ENCODE measurements around the gene IMMP2L. TPM values are rescaled to one million over a fixed set of nuclear protein-coding genes. Genes with fewer than 3 reads are reported as not detected.
"Not testable (repeated sequence)": the region's sequence is repeated elsewhere in the genome, so short reads cannot be mapped to it uniquely, and the experiment has no call there.

IMMP2L gene
- total RNA-seq, 6 experiments from 2014 or later = 14.2 to 25.3 (median 19.7) TPM

DNA sequence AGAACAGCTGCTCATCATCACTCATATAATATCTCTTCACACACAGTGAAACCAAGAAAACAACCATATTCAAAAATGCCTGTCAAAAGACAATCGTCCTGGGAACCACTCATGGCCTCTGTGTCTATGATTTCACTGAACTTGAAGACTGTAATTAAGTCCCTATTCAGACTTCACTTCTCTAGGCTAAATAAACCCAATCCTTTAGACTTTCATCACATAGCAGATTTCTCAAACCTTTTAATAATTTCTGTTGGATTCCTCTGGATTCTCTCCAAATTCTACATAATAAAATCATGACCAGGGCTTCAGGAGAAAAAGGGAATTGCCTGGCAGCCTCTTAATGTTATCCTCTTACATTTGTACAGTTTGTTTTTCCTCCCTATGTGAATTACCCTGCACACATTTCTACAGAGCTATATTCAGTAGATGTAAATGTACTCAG is 270.2 kb downstream of the IMMP2L start:
- H3K4me3 ChIP-seq = no peak overlapping the region
- 50% methylated on average over 1 of the region's 1 CpG for WGBS (ENCODE audit: insufficient coverage, low coverage, low lambda C conversion rate, missing lambda C conversion rate)
- ATAC-seq (no peak), DNase-seq (no peak)
- H3K4me1 ChIP-seq = no peaks in the 10 kb centered on the region
- H3K27me3 ChIP-seq = no peaks in the 10 kb centered on the region
- TF ChIP-seq POLR2A (IDR thresholded peaks at IDR 0.05) = no peak
- TF ChIP-seq, protein P1, sequence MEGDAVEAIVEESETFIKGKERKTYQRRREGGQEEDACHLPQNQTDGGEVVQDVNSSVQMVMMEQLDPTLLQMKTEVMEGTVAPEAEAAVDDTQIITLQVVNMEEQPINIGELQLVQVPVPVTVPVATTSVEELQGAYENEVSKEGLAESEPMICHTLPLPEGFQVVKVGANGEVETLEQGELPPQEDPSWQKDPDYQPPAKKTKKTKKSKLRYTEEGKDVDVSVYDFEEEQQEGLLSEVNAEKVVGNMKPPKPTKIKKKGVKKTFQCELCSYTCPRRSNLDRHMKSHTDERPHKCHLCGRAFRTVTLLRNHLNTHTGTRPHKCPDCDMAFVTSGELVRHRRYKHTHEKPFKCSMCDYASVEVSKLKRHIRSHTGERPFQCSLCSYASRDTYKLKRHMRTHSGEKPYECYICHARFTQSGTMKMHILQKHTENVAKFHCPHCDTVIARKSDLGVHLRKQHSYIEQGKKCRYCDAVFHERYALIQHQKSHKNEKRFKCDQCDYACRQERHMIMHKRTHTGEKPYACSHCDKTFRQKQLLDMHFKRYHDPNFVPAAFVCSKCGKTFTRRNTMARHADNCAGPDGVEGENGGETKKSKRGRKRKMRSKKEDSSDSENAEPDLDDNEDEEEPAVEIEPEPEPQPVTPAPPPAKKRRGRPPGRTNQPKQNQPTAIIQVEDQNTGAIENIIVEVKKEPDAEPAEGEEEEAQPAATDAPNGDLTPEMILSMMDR (IDR thresholded peaks at IDR 0.05) = no peak
- no peaks in the 10 kb centered on the region for H3K36me3 ChIP-seq
- no peak overlapping the region for H3K27ac ChIP-seq
- intact Hi-C loops (cut with DNase I) = no loop called here
- H3K9me3 ChIP-seq = no peaks in the 10 kb centered on the region

DNA sequence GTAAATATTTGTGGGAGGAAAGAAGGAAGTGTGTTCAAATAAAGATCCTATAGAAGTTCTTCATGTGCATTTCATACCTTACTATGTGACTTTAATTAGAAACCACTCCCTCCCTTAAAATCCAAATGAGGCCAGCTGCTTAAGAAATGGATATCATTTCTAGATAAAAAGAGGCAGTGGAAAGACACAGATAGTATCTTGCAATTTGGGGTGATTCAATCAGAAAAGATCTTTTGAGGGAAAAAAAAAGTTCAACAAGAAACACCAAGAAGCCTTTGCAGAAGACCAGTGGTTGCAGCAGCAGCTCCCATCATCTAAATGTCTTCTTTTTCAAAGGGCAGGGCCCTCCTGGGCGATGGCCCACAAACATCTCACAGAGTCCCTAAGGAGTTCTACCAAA is 271.3 kb downstream of the IMMP2L start:
- 57% methylated on average over 1 of the region's 1 CpG for whole genome bisulfite sequencing (ENCODE audit: insufficient coverage, low coverage, low lambda C conversion rate, missing lambda C conversion rate)
- no peaks in the 10 kb centered on the region for H3K36me3 ChIP-seq
- H3K9me3 ChIP-seq = no peaks in the 10 kb centered on the region
- TF ChIP-seq POLR2A (IDR thresholded peaks at IDR 0.05) = no peak
- TF ChIP-seq, protein P1 (IDR thresholded peaks at IDR 0.05) = no peak
- no peak for ATAC-seq
- H3K4me3 ChIP-seq = no peak overlapping the region
- DNase-seq = no peak
- H3K4me1 ChIP-seq = no peaks in the 10 kb centered on the region
- H3K27me3 ChIP-seq = no peaks in the 10 kb centered on the region
- intact Hi-C loops (cut with DNase I) = no loop called here
- H3K27ac ChIP-seq = no peak overlapping the region

DNA sequence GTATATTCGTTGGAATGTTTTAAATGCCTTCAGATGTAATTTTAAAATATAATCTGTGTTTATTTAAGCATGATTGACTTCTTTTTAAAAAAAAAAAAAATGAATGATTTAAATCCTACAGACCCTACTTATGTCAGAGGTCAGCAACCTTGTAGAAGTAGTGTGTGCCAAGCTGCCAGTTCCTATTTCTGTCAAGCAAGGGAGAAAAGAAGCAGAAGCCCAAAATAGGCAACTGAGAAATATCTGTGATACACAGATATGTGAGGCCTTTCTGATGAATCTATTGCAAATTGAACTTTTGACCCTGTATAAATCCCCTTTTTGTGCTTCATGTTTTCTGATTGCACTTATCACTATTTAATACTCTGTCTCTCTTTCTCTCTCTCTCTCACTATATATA is 271.9 kb downstream of the IMMP2L start:
- WGBS (ENCODE audit: insufficient coverage, low coverage, low lambda C conversion rate, missing lambda C conversion rate) = 67% methylated on average over 1 of the region's 1 CpG
- no peak overlapping the region for H3K4me3 ChIP-seq
- H3K9me3 ChIP-seq = no peaks in the 10 kb centered on the region
- ATAC-seq (no peak), DNase-seq (no peak)
- TF ChIP-seq, protein P1 (IDR thresholded peaks at IDR 0.05) = no peak
- no peak for TF ChIP-seq POLR2A (IDR thresholded peaks at IDR 0.05)
- H3K4me1 ChIP-seq = no peaks in the 10 kb centered on the region
- no peak overlapping the region for H3K27ac ChIP-seq
- H3K27me3 ChIP-seq = no peaks in the 10 kb centered on the region
- intact Hi-C loops (cut with DNase I) = no loop called here
- H3K36me3 ChIP-seq = no peaks in the 10 kb centered on the region

DNA sequence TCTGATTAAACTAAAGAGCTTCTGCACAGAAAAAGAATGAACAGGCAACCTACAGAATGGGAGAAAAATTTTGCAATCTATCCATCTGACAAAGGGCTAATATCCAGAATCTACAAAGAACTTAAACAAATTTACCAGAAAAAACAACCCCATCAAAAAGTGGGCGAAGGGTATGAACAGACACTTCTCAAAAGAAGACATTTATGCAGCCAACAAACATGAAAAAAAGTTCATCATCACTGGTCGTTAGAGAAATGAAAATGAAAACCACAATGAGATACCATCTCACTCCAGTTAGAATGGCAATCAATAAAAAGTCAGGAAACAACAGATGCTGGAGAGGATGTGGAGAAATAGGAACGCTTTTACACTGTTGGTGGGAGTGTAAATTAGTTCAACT is 273.9 kb downstream of the IMMP2L start:
- H3K27ac ChIP-seq; H3K4me3 ChIP-seq; H3K9me3 ChIP-seq; ATAC-seq; intact Hi-C loops (cut with DNase I); H3K36me3 ChIP-seq; H3K27me3 ChIP-seq; DNase-seq; H3K4me1 ChIP-seq: not testable (repeated sequence)
- WGBS (ENCODE audit: insufficient coverage, low coverage, low lambda C conversion rate, missing lambda C conversion rate) = 66% methylated on average over 2 of the region's 3 CpGs

DNA sequence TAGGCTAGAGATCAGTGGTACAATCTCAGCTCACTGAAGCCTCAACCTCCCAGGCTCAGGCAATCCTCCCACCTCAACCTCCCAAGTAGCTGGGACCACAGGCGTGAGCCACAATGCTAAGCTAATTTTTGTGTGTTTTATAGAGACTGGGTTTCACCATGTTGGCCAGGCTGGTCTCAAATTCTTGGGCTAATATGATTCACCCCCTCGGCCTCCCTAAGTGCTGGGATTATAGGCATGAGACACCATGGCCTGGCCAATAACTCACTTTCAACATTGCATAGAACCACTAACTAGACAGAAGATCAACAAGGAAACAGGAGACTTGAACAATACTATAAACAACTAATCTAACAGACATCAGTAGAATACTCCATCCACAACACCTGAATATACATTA is 279.7 kb downstream of the IMMP2L start:
- DNase-seq (no peak), ATAC-seq (no peak)
- H3K27ac ChIP-seq = no peak overlapping the region
- H3K4me3 ChIP-seq = no peak overlapping the region
- H3K9me3 ChIP-seq = no peaks in the 10 kb centered on the region
- WGBS (ENCODE audit: insufficient coverage, low coverage, low lambda C conversion rate, missing lambda C conversion rate) = 88% methylated on average over 2 of the region's 2 CpGs
- H3K27me3 ChIP-seq = no peaks in the 10 kb centered on the region
- intact Hi-C loops (cut with DNase I) = no loop called here
- TF ChIP-seq POLR2A (IDR thresholded peaks at IDR 0.05) = no peak
- TF ChIP-seq, protein P1 (IDR thresholded peaks at IDR 0.05) = no peak
- no peaks in the 10 kb centered on the region for H3K36me3 ChIP-seq
- H3K4me1 ChIP-seq = no peaks in the 10 kb centered on the region

Measured in right lobe of liver (tissue), 6 donors.